Measurements from ENCODE around the gene FIBIN. TPM values are rescaled to one million over a fixed set of nuclear protein-coding genes. Genes with fewer than 3 reads are reported as not detected.
A peak's percentile ranks its signal among the peaks of the same experiment; 100 is the strongest.

Gene FIBIN
- total RNA-seq, 1 donor from 2014 or later: 0.75 TPM

- H3K9ac ChIP-seq (ENCODE audit: low read length): no peak overlapping the region
- no peaks in the 10 kb centered on the region for H4K20me1 ChIP-seq (ENCODE audit: insufficient read depth, low read length)
- Mint-ChIP-seq H3K4me3 (ENCODE audit: unreplicated experiment) (no peak overlapping the region), H3K9me3 (ENCODE audit: unreplicated experiment) (no peaks in the 10 kb centered on the region), H3K36me3 (ENCODE audit: low read depth, unreplicated experiment) (no peaks in the 10 kb centered on the region), H3K4me1 (ENCODE audit: low read depth, unreplicated experiment) (peaks cover 27% of the 10 kb centered on the region), H3K27ac (ENCODE audit: unreplicated experiment) (no peak overlapping the region), H3K27me3 (ENCODE audit: low read depth, unreplicated experiment) (no peaks in the 10 kb centered on the region)
- H3K4me3 ChIP-seq (ENCODE audit: insufficient read depth, low read depth, low read length): no peak overlapping the region
- H3K36me3 ChIP-seq (ENCODE audit: insufficient read depth, low read length): no peaks in the 10 kb centered on the region
- no peaks in the 10 kb centered on the region for H3K9me3 ChIP-seq (ENCODE audit: insufficient read depth, low read depth, low read length)
- H3K79me2 ChIP-seq (ENCODE audit: insufficient read depth, low read length): no peaks in the 10 kb centered on the region
- DNase-seq (ENCODE audit: low read depth): peak; percentile 61
- no peak overlapping the region for H3K4me2 ChIP-seq (ENCODE audit: low read length)
- no peak overlapping the region for H3K27ac ChIP-seq (ENCODE audit: low read depth, low read length)
- peak; percentile 50 for FAIRE-seq
- no peaks in the 10 kb centered on the region for H3K27me3 ChIP-seq (ENCODE audit: insufficient read depth, low read length)
- peaks cover 38% of the 10 kb centered on the region for H3K4me1 ChIP-seq (ENCODE audit: insufficient read depth, low read length)
- TF ChIP-seq CTCF (IDR thresholded peaks at IDR 0.05; ENCODE audit: insufficient read depth, low read depth, low read length): no peak
- TF ChIP-seq EZH2 (IDR thresholded peaks at IDR 0.05; ENCODE audit: insufficient read depth, low read length): no peak
- no peak overlapping the region for H2AFZ ChIP-seq (ENCODE audit: low read depth, low read length)
Measured at GRCh38 chr11:26951809-26952515, 42.0 kb upstream of the FIBIN start.

GRCh38 chr11:26953770-26954392 lies 40.0 kb upstream of the FIBIN start:
- H3K4me1 ChIP-seq (ENCODE audit: insufficient read depth, low read length): peaks cover 24% of the 10 kb centered on the region
- no peaks in the 10 kb centered on the region for H3K36me3 Mint-ChIP-seq (ENCODE audit: low read depth, unreplicated experiment)
- H3K27me3 Mint-ChIP-seq (ENCODE audit: low read depth, unreplicated experiment): no peaks in the 10 kb centered on the region
- H4K20me1 ChIP-seq (ENCODE audit: insufficient read depth, low read length): no peaks in the 10 kb centered on the region
- H3K4me3 Mint-ChIP-seq (ENCODE audit: unreplicated experiment): no peak overlapping the region
- no peak overlapping the region for H3K4me2 ChIP-seq (ENCODE audit: low read length)
- H3K4me3 ChIP-seq (ENCODE audit: insufficient read depth, low read depth, low read length): no peak overlapping the region
- H3K27me3 ChIP-seq (ENCODE audit: insufficient read depth, low read length): no peaks in the 10 kb centered on the region
- peak overlapping the region; percentile 35 for H2AFZ ChIP-seq (ENCODE audit: low read depth, low read length)
- H3K36me3 ChIP-seq (ENCODE audit: insufficient read depth, low read length): no peaks in the 10 kb centered on the region
- no peaks in the 10 kb centered on the region for H3K9me3 Mint-ChIP-seq (ENCODE audit: unreplicated experiment)
- H3K9me3 ChIP-seq (ENCODE audit: insufficient read depth, low read depth, low read length): no peaks in the 10 kb centered on the region
- H3K4me1 Mint-ChIP-seq (ENCODE audit: low read depth, unreplicated experiment): peaks cover 13% of the 10 kb centered on the region
- DNase-seq (ENCODE audit: low read depth): peak; percentile 75
- no peaks in the 10 kb centered on the region for H3K79me2 ChIP-seq (ENCODE audit: insufficient read depth, low read length)
- TF ChIP-seq EZH2 (IDR thresholded peaks at IDR 0.05; ENCODE audit: insufficient read depth, low read length) (no peak), CTCF (IDR thresholded peaks at IDR 0.05; ENCODE audit: insufficient read depth, low read depth, low read length) (no peak)
- peak overlapping the region; percentile 38 for H3K9ac ChIP-seq (ENCODE audit: low read length)
- peak overlapping the region; percentile 82 for H3K27ac ChIP-seq (ENCODE audit: low read depth, low read length)
- FAIRE-seq: no peak
- peak overlapping the region; percentile 37 for H3K27ac Mint-ChIP-seq (ENCODE audit: unreplicated experiment)

Data from astrocyte (in vitro differentiated cells and primary cell).